HG03558 (cell line): ENCODE results near the gene RRP15.

Source experiments
- ATAC-seq: cut with Tn5 transposase; IDR thresholded peaks from one replicate; pipeline ENCODE4 v1.9.1; 2021; ENCODE audit warnings: moderate number of reproducible peaks; ENCODE audit not compliant: unreplicated experiment; ENCODE audit errors: extremely low read depth

The RRP15 gene

GRCh38 chr1:218382261-218382660 lies 97.2 kb downstream of the RRP15 start:
- no peak for ATAC-seq

- ATAC-seq, result no peak
Measured at GRCh38 chr1:218383051-218383450, 98.0 kb downstream of the RRP15 start.

GRCh38 chr1:218383681-218384080 lies 98.6 kb downstream of the RRP15 start:
- no peak for ATAC-seq

- ATAC-seq, result no peak
Measured at GRCh38 chr1:218384581-218384993, 99.5 kb downstream of the RRP15 start.
